Fibroblast of the aortic adventitia (primary cell): ENCODE data around the gene GTF2A1. TPM values are rescaled to one million over a fixed set of nuclear protein-coding genes. Genes with fewer than 3 reads are reported as not detected.

Experiments used
- DNase-seq: peaks from one replicate; pipeline ENCODE4 v3.0.0-alpha.2; 2010; ENCODE audit warnings: low read depth
- H3K4me3 ChIP-seq: 2 replicates; pipeline ENCODE4 v1.5.1; 2011; ENCODE audit warnings: low read depth, mild to moderate bottlenecking, control low read depth, low read length, moderate library complexity
- total RNA-seq: library from RNA; depleted of rRNA; stranded (reverse); fragments of >200 nt; gene quantifications from 2 replicates; pipeline ENCODE4 v1.2.3, GENCODE V29; 2012; ENCODE audit warnings: low replicate concordance
- TF ChIP-seq, protein P1 (sequence below): IDR thresholded peaks from 2 replicates; pipeline ENCODE4 v1.5.1; 2011; ENCODE audit warnings: mild to moderate bottlenecking, low read length, control low read depth, inconsistent platforms; ENCODE audit not compliant: insufficient read depth

Gene GTF2A1
- total RNA-seq, 1 donor: 39.9 TPM

GRCh38 chr14:81162941-81163340 lies 57.8 kb downstream of the GTF2A1 start:
- DNase-seq: peak; percentile 41

DNA sequence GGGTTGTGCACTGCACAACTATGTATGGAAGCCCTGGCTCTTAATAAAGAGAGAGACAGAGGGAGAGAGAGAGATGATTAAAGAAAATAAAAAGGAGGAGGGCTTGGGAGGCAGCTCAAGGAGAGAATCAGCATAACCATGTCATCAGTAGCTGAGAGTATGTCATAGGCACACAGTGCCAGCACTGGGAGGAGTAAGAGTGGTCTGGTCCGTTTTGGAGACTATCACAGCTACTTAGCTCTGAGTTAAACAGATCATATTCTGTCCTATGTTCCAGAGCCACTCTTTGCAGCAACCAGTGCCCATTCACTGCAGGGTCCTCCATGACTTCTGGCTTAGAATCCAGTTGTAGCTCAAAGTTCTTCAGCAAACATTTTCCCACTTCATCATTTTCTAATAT lies 59.0 kb downstream of the GTF2A1 start:
- H3K4me3 ChIP-seq: no peak overlapping the region
- no peak for DNase-seq
- TF ChIP-seq, protein P1, sequence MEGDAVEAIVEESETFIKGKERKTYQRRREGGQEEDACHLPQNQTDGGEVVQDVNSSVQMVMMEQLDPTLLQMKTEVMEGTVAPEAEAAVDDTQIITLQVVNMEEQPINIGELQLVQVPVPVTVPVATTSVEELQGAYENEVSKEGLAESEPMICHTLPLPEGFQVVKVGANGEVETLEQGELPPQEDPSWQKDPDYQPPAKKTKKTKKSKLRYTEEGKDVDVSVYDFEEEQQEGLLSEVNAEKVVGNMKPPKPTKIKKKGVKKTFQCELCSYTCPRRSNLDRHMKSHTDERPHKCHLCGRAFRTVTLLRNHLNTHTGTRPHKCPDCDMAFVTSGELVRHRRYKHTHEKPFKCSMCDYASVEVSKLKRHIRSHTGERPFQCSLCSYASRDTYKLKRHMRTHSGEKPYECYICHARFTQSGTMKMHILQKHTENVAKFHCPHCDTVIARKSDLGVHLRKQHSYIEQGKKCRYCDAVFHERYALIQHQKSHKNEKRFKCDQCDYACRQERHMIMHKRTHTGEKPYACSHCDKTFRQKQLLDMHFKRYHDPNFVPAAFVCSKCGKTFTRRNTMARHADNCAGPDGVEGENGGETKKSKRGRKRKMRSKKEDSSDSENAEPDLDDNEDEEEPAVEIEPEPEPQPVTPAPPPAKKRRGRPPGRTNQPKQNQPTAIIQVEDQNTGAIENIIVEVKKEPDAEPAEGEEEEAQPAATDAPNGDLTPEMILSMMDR: no peak

More at GRCh38 chr14:81162941-81163340, 57.8 kb downstream of the GTF2A1 start:
- TF ChIP-seq, protein P1: no peak
- no peak overlapping the region for H3K4me3 ChIP-seq

DNA sequence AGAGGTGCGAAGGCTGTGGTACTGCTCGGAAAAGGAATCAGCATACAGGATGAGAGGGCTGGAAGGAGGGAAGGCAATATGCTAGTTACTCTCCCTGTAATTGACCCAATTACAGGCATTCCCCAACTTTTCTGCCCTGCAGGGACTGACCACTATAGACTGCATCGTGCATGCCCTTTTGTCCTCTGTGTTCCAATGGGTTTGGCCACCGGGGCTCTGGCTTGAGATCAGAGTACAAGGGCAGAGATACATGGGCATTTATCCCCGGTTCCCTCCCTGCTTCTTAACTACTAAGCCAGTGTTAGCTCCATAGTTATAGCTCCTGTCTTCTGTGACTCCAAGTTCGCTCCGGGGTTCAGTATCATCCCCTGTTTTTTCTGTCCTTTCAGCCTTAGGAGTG lies 59.7 kb downstream of the GTF2A1 start:
- TF ChIP-seq, protein P1: no peak
- no peak overlapping the region for H3K4me3 ChIP-seq
- no peak for DNase-seq

DNA sequence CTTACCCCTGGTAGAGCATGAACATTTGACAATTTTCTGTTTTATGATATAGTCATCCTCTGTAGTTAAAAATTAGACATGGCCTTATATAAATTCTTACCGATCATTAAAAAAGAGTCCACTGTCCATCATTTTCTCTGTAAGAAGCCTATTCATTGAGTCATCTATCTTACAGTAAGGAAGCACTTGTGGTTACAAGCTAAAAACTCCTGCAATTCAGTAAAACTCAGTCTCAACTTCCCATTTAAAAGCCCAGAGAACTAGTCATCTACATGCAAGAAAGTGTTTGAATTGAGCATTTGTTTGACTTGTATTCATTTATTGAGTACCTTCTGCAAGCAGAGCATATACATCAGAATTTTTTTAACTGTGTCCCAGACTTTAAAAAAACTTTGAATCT lies 63.3 kb downstream of the GTF2A1 start:
- no peak for DNase-seq
- TF ChIP-seq, protein P1: no peak
- H3K4me3 ChIP-seq: no peak overlapping the region

DNA sequence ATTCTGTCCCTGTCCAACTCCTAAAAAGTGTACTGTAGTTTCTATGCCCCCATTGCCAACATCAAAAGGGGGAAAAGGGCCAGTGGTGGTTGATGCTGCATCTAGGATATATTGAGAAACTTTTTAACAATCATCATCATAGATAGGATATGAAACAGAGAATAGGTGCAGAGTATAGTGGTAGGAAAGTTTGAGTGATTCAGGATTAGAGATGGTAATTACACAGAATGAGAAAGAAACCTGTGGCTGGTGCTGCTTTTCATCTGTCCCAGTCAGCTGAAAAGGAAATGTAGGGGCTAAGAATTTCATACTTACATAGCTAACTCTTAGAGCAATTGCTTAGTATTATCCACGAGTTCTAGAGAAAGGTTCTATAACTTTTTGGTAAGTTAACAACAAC lies 67.6 kb downstream of the GTF2A1 start:
- no peak overlapping the region for H3K4me3 ChIP-seq
- TF ChIP-seq, protein P1: no peak
- no peak for DNase-seq

DNA sequence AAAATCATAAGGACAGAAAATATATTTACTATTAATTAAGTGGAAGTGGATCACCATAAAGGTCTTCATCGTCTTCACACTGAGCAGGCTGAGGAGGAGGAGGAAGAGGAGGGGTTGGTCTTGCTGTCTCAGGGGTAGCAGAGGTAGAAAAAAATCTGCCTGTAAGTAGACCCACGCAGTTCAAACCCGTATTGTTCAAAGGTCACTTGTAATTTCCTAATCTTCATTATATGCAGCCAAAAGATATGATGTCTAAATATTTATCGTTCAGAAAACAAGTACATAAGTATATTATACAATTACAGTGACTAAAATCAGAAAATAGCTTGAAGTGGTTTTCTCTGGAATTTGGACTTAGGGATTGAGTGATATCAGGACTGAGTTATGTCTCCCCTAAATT lies 72.1 kb downstream of the GTF2A1 start:
- no peak for DNase-seq
- H3K4me3 ChIP-seq: no peak overlapping the region
- TF ChIP-seq, protein P1: no peak
